ENCODE results near the gene AXDND1.

- TF ChIP-seq CTCF (IDR thresholded peaks at IDR 0.05) (no peak), POLR2A (IDR thresholded peaks at IDR 0.05) (no peak)
These were observed 124.8 kb downstream of the AXDND1 start for GRCh38 chr1:179490611-179491010.
